ENCODE data around the gene GTF2A1.

GTF2A1 gene

DNA sequence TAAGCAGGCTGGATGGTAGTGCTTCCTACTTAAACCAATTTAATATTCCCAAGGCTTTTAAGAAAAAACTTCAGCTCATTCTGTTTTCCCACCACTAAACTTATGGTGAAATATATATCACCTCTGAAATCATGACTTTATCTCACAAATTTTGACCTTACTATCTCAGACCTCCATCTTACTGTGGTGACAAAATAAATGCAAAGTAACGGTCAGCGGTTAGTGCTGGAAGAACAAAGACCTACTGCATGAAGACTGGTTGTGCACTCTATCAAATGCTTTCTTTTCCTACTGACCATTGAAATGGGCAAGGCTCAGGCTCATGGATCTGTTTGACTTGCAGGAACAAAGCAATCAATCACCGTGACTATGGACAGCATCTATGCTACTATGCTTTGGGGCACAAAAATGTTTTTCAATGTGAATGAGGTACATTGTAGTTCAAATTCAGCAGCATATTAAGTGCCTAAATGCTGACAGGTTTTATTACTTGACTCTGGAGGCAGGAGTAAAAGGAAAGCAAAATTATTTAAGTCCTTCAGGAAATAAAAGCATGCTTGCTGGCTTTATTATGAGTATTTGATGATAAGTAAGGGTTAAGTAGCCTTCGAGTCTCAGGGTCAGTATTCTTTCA lies 43.1 kb upstream of the GTF2A1 start:
- TF ChIP-seq, protein P1, sequence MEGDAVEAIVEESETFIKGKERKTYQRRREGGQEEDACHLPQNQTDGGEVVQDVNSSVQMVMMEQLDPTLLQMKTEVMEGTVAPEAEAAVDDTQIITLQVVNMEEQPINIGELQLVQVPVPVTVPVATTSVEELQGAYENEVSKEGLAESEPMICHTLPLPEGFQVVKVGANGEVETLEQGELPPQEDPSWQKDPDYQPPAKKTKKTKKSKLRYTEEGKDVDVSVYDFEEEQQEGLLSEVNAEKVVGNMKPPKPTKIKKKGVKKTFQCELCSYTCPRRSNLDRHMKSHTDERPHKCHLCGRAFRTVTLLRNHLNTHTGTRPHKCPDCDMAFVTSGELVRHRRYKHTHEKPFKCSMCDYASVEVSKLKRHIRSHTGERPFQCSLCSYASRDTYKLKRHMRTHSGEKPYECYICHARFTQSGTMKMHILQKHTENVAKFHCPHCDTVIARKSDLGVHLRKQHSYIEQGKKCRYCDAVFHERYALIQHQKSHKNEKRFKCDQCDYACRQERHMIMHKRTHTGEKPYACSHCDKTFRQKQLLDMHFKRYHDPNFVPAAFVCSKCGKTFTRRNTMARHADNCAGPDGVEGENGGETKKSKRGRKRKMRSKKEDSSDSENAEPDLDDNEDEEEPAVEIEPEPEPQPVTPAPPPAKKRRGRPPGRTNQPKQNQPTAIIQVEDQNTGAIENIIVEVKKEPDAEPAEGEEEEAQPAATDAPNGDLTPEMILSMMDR (IDR thresholded peaks at IDR 0.05; ENCODE audit: low read depth, low read length, missing control alignments): no peak
- no peak for DNase-seq (ENCODE audit: extremely low read depth, low read depth)
- no peak overlapping the region for H3K4me3 ChIP-seq (replicated peaks; ENCODE audit: low read depth, low read length)

DNA sequence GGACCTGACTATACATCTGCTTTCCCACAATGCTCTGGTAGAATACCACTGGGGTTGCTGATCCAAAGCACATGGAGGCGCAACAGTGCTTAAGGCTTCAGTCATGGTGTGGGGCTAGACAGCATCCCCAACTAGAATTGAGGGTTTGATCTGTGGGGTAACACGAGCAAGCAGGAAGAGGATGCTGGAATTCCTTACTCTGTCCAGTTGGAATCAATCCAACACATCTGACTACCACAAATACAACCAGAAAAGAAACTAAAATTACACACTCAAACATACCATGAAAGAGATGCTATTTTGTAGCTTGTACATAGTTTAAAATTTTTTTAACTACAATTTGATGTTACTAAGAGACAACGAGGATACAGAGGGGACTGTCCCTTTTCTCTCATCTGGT lies 40.4 kb upstream of the GTF2A1 start:
- no peak for DNase-seq (ENCODE audit: extremely low read depth, low read depth)
- no peak overlapping the region for H3K4me3 ChIP-seq (replicated peaks; ENCODE audit: low read depth, low read length)
- TF ChIP-seq, protein P1 (IDR thresholded peaks at IDR 0.05; ENCODE audit: low read depth, low read length, missing control alignments): no peak

DNA sequence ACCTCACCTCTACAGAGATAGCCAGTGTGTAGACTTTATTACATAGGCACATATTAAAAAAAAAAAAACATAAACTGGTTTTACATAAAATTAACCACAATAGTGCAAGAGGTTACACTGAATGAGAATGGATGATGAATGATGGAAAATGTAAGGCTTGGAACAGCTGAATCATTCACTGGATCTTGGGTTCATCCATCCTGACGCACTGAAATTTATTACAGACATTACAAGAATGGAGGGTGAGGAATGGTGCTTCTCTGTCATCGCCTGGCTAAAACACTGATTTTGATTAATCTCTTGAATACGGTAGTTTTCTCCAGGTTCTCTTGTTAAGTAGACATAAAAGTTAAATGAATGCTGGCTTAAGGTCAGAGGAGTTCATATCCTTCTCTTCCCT lies 40.0 kb upstream of the GTF2A1 start:
- no peak overlapping the region for H3K4me3 ChIP-seq (replicated peaks; ENCODE audit: low read depth, low read length)
- TF ChIP-seq, protein P1 (IDR thresholded peaks at IDR 0.05; ENCODE audit: low read depth, low read length, missing control alignments): no peak
- no peak for DNase-seq (ENCODE audit: extremely low read depth, low read depth)

DNA sequence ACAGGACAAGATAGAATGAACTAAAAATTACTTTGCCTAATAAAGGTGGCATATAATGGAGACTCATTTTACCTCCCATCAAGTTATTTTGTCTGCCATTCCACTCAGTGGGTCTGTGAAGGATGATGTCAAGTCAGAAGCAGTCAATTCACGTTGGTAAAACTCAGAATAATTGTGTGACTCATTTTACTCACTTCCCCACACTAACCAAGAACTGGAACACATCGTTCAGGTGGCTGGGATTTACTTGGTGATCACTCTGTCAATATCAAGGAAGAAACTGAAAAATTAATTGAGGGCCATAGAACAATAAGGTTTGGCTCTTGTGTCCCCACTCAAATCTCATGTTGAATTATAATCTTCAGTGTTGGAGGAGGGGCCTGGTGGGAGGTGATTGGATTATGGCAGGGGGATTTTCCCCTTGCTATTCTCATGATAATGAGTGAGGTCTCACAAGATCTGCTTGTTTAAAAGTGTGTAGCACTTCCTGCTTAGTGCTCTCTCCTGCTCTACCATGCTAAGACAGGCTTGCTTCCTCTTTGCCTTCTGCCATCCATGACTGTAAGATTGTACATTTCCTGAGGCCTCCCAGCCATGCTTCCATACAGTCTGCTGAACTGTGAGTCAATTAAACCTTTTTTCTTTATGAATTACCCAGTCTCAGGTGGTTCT lies 35.7 kb upstream of the GTF2A1 start:
- no peak overlapping the region for H3K4me3 ChIP-seq (replicated peaks; ENCODE audit: low read depth, low read length)
- TF ChIP-seq, protein P1 (IDR thresholded peaks at IDR 0.05; ENCODE audit: low read depth, low read length, missing control alignments): no peak
- DNase-seq (ENCODE audit: extremely low read depth, low read depth): no peak

DNA sequence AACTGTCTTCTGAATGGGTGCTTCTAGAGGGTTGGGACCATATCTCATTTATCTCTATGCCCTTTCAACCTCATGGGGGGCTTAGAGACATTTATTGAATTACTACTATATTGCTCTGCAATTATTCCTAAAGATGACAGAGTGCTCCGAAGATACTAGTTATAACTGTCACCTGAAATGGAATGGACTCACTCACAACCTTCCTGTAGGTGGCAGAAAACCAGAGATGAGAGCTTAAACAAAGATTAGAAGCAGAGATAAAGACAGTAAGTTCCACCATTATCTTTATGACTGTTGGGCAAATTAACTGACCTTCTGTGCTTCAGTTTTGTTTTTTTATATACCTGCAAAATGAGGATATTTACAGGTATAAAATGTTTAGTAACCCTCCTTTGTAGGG lies 31.5 kb upstream of the GTF2A1 start:
- no peak overlapping the region for H3K4me3 ChIP-seq (replicated peaks; ENCODE audit: low read depth, low read length)
- TF ChIP-seq, protein P1 (IDR thresholded peaks at IDR 0.05; ENCODE audit: low read depth, low read length, missing control alignments): no peak
- DNase-seq (ENCODE audit: extremely low read depth, low read depth): no peak

DNA sequence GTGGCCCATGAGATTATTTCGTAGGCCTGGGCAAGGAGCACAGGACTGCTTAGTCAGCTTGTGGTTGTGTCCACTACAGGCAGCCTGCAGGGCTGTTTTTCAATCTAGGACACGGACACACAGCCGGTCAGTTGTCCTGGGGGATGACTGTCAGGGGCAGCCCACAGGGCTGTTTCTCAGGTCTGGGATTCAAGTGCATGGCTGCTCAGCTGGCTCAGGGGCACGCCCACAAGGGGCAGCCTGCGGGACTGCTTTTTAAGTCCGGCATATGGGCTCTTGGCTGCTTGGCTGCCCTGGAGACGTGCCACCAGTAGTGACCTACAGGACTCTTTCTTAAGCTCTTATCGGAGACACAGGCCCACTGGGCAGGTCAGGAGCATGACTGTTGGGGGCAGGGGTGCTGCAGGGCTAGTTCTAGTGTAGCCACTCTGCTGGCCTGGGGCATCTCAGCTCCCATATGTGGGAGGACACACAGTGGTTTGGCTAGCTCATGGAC lies 26.6 kb upstream of the GTF2A1 start:
- H3K4me3 ChIP-seq (replicated peaks; ENCODE audit: low read depth, low read length): no peak overlapping the region
- DNase-seq (ENCODE audit: extremely low read depth, low read depth): no peak
- TF ChIP-seq, protein P1 (IDR thresholded peaks at IDR 0.05; ENCODE audit: low read depth, low read length, missing control alignments): no peak

Measured in HFF-Myc (cell line).